Measurements from ENCODE around the gene MRPL40.

GRCh38 chr22:19482297-19482696, 50.0 kb downstream of the MRPL40 start:
- TF ChIP-seq CTCF (IDR thresholded peaks at IDR 0.05) (no peak), POLR2A (IDR thresholded peaks at IDR 0.05) (no peak), POLR2AphosphoS5 (IDR thresholded peaks at IDR 0.05; ENCODE audit: insufficient read depth in 1 of 2, low read depth in 1 of 2) (no peak)

All from vagina (tissue), 2 donors.